Nephron (organoid): ENCODE measurements around the gene LIPC.

Experiments
- H3K27ac Mint-ChIP-seq, 3 experiments: 2 replicates each; pipeline ENCODE4 v1.8.0; 2020; ENCODE audit warnings: mixed read lengths in 3 of 3, mild to moderate bottlenecking in 2 of 3, moderate library complexity in 1 of 3
- H3K27me3 Mint-ChIP-seq: 2 replicates; pipeline ENCODE4 v1.8.0; 2021; ENCODE audit warnings: low read depth, mild to moderate bottlenecking, moderate library complexity, mixed read lengths
- H3K36me3 Mint-ChIP-seq: 2 replicates; pipeline ENCODE4 v1.8.0; 2020; ENCODE audit warnings: low read depth, mixed read lengths
- H3K4me1 Mint-ChIP-seq: 2 replicates; pipeline ENCODE4 v1.8.0; 2020; ENCODE audit warnings: mixed read lengths
- H3K4me3 Mint-ChIP-seq, 3 experiments: 2 replicates each; pipeline ENCODE4 v1.8.0; 2020; ENCODE audit warnings: mild to moderate bottlenecking in 3 of 3, mixed read lengths in 3 of 3, moderate library complexity in 2 of 3
- H3K9me3 Mint-ChIP-seq: 2 replicates; pipeline ENCODE4 v1.8.0; 2020; ENCODE audit warnings: mixed read lengths
- TF ChIP-seq, protein P1 (sequence below), 3 experiments: fragments of 200-600 bp; sonication (generic); IDR thresholded peaks; one replicate each; pipeline ENCODE4 v1.5.0; 2021; ENCODE audit warnings: antibody characterized with exemption in 3 of 3; ENCODE audit not compliant: unreplicated experiment in 3 of 3

The LIPC gene

DNA sequence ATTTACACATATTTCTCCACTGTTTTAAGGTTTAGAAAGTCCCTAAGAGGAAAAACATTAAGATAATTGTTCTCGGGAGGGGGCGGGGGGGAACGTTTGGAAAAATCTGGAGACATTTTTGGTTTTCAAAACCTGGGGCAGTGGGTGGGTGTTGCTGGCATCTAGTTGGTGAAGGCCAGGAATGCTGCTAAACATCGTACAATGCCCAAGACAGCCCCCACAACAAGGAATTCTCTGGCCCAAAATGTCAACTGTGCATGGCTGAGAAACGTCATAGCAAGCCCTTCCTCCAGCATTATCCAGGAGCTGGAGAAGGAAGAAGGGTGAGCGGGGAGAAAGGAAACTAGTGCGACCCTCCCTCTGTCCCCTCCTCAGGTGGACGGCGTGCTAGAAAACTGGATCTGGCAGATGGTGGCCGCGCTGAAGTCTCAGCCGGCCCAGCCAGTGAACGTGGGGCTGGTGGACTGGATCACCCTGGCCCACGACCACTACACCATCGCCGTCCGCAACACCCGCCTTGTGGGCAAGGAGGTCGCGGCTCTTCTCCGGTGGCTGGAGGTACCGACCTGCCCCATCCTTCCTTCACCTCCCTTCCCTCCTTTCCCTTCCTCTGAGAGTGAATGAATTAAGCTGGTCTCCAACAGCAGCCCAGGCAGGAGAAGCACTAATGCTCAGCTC is 109.8 kb downstream of the LIPC start:
- TF ChIP-seq, protein P1, sequence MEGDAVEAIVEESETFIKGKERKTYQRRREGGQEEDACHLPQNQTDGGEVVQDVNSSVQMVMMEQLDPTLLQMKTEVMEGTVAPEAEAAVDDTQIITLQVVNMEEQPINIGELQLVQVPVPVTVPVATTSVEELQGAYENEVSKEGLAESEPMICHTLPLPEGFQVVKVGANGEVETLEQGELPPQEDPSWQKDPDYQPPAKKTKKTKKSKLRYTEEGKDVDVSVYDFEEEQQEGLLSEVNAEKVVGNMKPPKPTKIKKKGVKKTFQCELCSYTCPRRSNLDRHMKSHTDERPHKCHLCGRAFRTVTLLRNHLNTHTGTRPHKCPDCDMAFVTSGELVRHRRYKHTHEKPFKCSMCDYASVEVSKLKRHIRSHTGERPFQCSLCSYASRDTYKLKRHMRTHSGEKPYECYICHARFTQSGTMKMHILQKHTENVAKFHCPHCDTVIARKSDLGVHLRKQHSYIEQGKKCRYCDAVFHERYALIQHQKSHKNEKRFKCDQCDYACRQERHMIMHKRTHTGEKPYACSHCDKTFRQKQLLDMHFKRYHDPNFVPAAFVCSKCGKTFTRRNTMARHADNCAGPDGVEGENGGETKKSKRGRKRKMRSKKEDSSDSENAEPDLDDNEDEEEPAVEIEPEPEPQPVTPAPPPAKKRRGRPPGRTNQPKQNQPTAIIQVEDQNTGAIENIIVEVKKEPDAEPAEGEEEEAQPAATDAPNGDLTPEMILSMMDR (IDR thresholded peaks at IDR 0.05; ENCODE audit: unreplicated experiment in 3 of 3): no peak

DNA sequence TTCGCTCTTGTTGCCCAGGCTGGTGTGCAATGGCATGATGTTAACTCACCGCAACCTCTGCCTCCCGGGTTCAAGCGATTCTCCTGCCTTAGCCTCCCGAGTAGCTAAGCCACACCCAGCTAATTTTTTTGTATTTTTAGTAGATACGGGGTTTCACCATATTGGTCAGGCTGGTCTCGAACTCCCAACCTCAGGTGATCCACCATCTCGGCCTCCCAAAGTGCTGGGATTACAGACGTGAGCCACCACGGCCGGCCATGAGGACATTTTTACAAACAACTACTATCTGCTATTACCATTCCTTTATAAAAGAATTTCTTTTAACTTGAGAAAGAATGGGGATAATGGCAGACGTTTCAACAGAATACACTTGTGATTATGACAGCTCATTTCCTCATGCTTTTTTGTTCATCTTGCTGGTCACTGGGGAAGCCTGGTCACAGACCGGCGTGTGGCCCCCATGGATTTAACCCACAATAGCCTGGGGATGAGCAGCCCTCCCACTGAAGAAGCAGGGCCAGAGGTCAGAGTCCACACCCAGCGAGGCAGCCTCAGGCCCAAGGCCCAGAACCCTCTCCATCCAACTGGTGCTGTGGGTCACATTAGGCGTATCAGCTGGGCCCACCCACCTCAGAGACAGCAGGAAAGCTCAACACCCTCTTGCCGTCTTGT is 112.0 kb downstream of the LIPC start:
- TF ChIP-seq, protein P1 (IDR thresholded peaks at IDR 0.05; ENCODE audit: unreplicated experiment in 3 of 3): no peak
- peaks cover 29% of the 10 kb centered on the region for H3K27me3 Mint-ChIP-seq
- peaks cover 28% of the 10 kb centered on the region for H3K4me1 Mint-ChIP-seq
- no peaks in the 10 kb centered on the region for H3K36me3 Mint-ChIP-seq
- H3K9me3 Mint-ChIP-seq: no peaks in the 10 kb centered on the region
- no peak overlapping the region for H3K27ac Mint-ChIP-seq
- H3K4me3 Mint-ChIP-seq: no peak overlapping the region

More for the DNA sequence above, 109.8 kb downstream of the LIPC start:
- peaks cover 10% of the 10 kb centered on the region for H3K4me1 Mint-ChIP-seq
- H3K27ac Mint-ChIP-seq: no peak overlapping the region
- peaks cover 24% of the 10 kb centered on the region for H3K27me3 Mint-ChIP-seq
- no peak overlapping the region for H3K4me3 Mint-ChIP-seq
- no peaks in the 10 kb centered on the region for H3K9me3 Mint-ChIP-seq
- no peaks in the 10 kb centered on the region for H3K36me3 Mint-ChIP-seq

- Mint-ChIP-seq H3K36me3 (no peaks in the 10 kb centered on the region), H3K27me3 (peaks cover 29% of the 10 kb centered on the region), H3K4me3 (no peak overlapping the region), H3K9me3 (no peaks in the 10 kb centered on the region), H3K27ac (no peak overlapping the region), H3K4me1 (peaks cover 35% of the 10 kb centered on the region)
- TF ChIP-seq, protein P1 (IDR thresholded peaks at IDR 0.05; ENCODE audit: unreplicated experiment in 3 of 3): no peak
Observed at GRCh38 chr15:58544756-58545155, 113.0 kb downstream of the LIPC start.

DNA sequence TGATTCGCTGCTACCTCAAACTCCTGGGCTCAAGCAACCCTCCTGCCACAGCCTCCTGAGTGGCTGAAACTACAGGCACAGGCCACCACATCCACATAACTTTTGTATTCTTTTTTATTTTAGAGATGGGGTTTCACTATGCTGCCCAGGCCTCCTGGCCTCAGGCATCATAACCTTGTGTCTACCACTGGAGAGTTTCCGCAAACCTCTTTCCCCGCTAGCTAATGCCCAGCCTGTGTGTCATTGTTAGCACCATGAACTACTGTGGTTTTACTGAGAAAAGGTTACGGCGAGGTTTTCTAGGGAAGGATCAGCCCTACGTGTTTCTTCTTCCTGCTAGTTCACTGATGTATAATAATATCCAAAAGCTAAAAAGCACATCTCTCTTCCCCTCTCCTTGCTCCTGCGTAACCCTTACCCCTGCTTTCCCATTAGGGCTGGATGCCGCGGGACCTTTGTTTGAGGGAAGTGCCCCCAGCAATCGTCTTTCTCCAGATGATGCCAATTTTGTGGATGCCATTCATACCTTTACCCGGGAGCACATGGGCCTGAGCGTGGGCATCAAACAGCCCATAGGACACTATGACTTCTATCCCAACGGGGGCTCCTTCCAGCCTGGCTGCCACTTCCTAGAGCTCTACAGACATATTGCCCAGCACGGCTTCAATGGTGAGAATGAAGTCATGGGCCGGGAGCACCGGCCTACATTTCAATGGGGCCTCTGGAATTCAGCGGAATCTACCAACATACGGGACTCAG is 113.7 kb downstream of the LIPC start:
- Mint-ChIP-seq H3K4me1 (peaks cover 38% of the 10 kb centered on the region), H3K9me3 (no peaks in the 10 kb centered on the region), H3K27ac (no peak overlapping the region), H3K36me3 (no peaks in the 10 kb centered on the region), H3K4me3 (no peak overlapping the region), H3K27me3 (peaks cover 33% of the 10 kb centered on the region)
- TF ChIP-seq, protein P1 (IDR thresholded peaks at IDR 0.05; ENCODE audit: unreplicated experiment in 3 of 3): no peak

DNA sequence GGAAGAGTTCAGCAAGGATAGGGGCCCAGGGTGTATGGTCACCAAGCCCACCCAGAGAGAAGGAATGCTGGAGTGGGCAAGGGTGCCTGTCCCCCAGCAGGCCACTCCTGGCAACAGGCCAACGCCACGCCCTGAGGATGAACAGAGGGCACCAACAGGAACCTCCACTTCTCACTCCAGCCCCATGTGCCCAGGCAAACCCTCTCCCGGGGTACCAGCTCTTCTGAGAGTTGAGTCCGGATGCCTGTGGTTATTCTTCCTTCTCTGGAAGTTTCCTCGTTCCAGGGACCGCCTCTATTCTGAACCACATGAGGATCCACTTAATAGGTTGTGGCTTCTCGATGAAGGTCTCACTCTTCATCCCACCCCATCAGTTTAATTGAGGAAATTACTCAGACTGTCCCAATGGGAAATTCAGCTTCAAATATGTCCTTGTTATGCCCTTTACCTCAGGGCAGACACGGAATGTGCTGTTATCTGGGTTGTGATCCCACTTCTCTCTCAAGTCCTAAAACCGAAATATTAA is 114.3 kb downstream of the LIPC start:
- TF ChIP-seq, protein P1 (IDR thresholded peaks at IDR 0.05; ENCODE audit: unreplicated experiment in 3 of 3): no peak
- no peaks in the 10 kb centered on the region for H3K9me3 Mint-ChIP-seq
- no peaks in the 10 kb centered on the region for H3K36me3 Mint-ChIP-seq
- peaks cover 32% of the 10 kb centered on the region for H3K27me3 Mint-ChIP-seq
- no peak overlapping the region for H3K4me3 Mint-ChIP-seq
- peaks cover 42% of the 10 kb centered on the region for H3K4me1 Mint-ChIP-seq
- H3K27ac Mint-ChIP-seq: peak overlapping the region in 2 of 3 experiments; percentile 10 to 38
